ENCODE data around the gene TMEM9. TPM values are rescaled to one million over a fixed set of nuclear protein-coding genes. Genes with fewer than 3 reads are reported as not detected.

TMEM9 gene
- total RNA-seq, 6 donors from 2014 or later, result 29.3 to 73.6 (median 59.2) TPM

DNA sequence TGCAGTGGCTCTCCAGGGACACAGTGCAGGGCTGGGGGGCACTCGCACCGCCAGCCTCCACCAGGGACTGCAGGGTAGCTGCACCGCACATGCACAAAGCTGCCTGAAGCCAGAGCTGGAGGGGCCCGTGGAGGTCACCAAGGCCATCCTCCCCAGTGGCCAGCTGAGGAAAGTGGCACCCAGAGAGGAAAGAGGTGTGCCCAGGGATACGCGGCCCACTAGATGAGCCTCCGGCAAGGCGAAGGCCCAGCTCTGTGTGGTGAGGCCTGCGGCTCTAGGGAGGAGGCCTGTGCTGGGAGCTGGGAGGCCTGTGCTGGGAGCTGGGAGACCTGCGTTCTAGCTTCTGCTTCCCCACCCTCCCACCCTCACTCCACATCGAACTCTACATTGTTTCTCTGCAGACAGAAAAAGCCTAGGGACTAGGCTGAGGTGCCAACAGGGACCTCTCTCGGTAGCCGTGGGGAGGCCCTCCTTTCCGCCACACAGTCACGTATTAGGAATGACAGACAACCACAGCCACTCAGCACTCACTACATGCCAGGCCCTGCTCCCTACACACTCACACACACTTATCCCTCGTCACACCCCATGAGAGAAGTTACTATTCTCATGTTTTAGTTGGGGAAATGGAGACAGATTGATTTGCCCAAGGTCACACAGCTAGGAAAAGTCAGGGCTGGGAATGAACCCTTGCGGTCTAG, 26.4 kb downstream of the TMEM9 start:
- no peak for TF ChIP-seq POLR2AphosphoS5 (IDR thresholded peaks at IDR 0.05)
- no peak for TF ChIP-seq EP300 (IDR thresholded peaks at IDR 0.05)
- TF ChIP-seq POLR2A (IDR thresholded peaks at IDR 0.05), result no peak
- TF ChIP-seq, protein P1, sequence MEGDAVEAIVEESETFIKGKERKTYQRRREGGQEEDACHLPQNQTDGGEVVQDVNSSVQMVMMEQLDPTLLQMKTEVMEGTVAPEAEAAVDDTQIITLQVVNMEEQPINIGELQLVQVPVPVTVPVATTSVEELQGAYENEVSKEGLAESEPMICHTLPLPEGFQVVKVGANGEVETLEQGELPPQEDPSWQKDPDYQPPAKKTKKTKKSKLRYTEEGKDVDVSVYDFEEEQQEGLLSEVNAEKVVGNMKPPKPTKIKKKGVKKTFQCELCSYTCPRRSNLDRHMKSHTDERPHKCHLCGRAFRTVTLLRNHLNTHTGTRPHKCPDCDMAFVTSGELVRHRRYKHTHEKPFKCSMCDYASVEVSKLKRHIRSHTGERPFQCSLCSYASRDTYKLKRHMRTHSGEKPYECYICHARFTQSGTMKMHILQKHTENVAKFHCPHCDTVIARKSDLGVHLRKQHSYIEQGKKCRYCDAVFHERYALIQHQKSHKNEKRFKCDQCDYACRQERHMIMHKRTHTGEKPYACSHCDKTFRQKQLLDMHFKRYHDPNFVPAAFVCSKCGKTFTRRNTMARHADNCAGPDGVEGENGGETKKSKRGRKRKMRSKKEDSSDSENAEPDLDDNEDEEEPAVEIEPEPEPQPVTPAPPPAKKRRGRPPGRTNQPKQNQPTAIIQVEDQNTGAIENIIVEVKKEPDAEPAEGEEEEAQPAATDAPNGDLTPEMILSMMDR (IDR thresholded peaks at IDR 0.05), result no peak
- Histone ChIP-seq H3K4me3 (no peak overlapping the region), H3K9me3 (no peaks in the 10 kb centered on the region), H3K27ac (no peak overlapping the region), H3K36me3 (no peaks in the 10 kb centered on the region), H3K27me3 (no peaks in the 10 kb centered on the region), H3K4me1 (no peaks in the 10 kb centered on the region)
- 82 to 88% methylated on average over 10 to 15 of the region's 17 CpGs for WGBS, 2 donors
- no peak for ATAC-seq (ENCODE audit: low FRiP score in 2 of 2)
- DNase-seq, result peak in 1 of 2 donors; percentile 62

DNA sequence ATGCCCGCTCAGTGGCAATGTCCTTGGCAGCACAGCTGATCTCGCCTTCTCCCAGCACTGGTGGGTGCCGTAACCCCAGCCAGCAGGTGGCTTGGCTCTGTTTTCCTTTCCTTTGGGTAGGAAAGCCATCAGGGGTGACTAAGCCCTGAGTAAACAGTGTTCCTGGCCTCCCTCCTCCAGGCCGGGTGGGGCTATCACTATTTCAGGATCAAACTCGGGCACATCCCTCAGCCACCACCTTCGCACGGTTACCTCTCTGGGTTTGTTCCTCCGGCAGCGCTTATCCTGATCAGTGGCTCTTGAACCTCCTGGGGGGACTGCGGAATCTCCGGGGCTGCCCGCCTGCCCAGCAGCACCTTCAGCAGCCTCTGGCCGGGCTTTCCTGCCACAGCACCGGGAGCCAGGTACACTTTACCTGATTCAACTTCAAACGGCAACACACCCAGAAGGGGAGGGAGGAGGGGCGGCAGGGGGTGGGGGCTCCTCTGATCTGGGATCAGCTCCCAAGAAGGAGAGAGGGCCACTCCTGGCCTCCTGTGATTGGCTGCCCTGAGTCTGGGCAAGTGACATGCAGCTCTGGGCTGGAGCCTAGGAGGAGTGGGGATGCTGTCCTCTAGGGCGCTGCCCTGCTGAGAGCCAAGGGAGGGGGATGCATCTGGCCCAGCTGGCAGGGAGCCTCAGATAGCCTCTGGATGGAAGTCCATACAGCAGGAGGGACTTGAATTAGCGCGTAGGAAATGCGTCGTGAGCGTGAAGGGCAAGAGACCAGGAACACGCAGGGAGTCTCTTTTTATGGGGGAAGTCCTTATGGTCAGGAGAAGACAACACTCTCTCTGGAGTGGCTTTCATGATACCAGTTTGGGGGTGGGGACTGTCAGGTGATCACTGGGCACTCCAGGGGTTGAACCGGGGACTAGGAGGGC, 27.2 kb downstream of the TMEM9 start, which contains the start of gene ASCL5:
TSS of gene ASCL5 (minus strand) at position 353 of the 923 bp plus-strand sequence. CDS start 11,812 bp downstream, outside the sequence.
- H3K27ac ChIP-seq, result no peak within 1 kb of the TSS
- no peaks in the 10 kb centered on the region for H3K27me3 ChIP-seq
- no peaks in the 10 kb centered on the region for H3K4me1 ChIP-seq
- H3K36me3 ChIP-seq, result no peaks in the 10 kb centered on the region
- H3K4me3 ChIP-seq, result no peak within 1 kb of the TSS
- peak; percentile 28 to 29 for ATAC-seq (ENCODE audit: low FRiP score in 2 of 2)
- no peaks in the 10 kb centered on the region for H3K9me3 ChIP-seq
- peak; percentile 31 to 72 for DNase-seq
- no peak for TF ChIP-seq POLR2AphosphoS5 (IDR thresholded peaks at IDR 0.05)
- TF ChIP-seq, protein P1 (IDR thresholded peaks at IDR 0.05), result peak in 1 of 6 experiments; percentile 24
- WGBS, 2 donors, result 63 to 82% methylated on average over 16 to 24 of the region's 24 CpGs

DNA sequence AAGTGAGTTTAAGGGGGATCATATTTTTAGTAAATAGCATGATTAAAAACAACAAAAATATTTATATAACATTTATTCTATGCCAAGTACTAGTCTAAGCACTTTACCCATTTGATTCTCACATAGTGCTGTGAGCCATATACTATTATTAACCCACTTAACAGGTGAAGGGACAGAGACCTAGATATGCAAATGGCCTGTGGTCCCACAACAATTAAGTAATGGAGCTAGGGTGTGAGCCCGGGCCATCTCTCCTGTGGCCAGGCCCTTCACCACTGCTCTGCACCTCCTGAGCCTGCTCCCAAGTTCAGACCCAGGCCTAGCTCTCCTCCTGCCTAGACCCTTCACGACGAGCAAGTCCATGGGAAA, 27.8 kb downstream of the TMEM9 start:
- ATAC-seq (ENCODE audit: low FRiP score in 2 of 2) (no peak), DNase-seq (no peak)
- TF ChIP-seq EP300 (IDR thresholded peaks at IDR 0.05) (no peak), POLR2AphosphoS5 (IDR thresholded peaks at IDR 0.05) (no peak), POLR2A (IDR thresholded peaks at IDR 0.05) (no peak)
- TF ChIP-seq, protein P1 (IDR thresholded peaks at IDR 0.05), result no peak
- no peaks in the 10 kb centered on the region for H3K36me3 ChIP-seq
- H3K27ac ChIP-seq, result no peak overlapping the region
- no peaks in the 10 kb centered on the region for H3K4me1 ChIP-seq
- H3K9me3 ChIP-seq, result no peaks in the 10 kb centered on the region
- 50 to 74% methylated on average over 3 of the region's 3 CpGs for WGBS, 2 donors
- no peaks in the 10 kb centered on the region for H3K27me3 ChIP-seq
- no peak overlapping the region for H3K4me3 ChIP-seq

DNA sequence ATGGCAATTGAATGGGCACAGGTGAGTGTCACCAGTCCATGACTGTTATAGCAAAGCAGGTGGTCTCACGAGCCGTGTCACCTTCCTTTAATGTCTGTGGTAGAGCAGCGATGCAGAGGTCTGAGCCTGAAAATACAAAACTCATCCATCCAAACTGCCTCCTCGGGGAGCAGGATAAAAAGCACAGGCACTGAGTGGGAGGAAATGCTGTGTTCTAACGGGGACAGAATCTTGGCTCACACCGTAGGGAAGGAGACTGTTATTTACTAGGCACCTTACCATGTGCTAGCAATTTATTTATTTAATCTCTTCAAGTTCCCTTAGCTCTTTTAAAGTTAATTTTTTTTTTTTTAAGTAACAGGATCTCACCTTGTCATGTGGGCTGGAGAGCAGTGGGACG, 28.5 kb downstream of the TMEM9 start:
- no peak overlapping the region for H3K4me3 ChIP-seq
- TF ChIP-seq EP300 (IDR thresholded peaks at IDR 0.05), result no peak
- DNase-seq, result no peak
- no peaks in the 10 kb centered on the region for H3K27me3 ChIP-seq
- no peaks in the 10 kb centered on the region for H3K36me3 ChIP-seq
- H3K27ac ChIP-seq, result no peak overlapping the region
- no peaks in the 10 kb centered on the region for H3K9me3 ChIP-seq
- 53 to 66% methylated on average over 7 of the region's 7 CpGs for WGBS, 2 donors
- ATAC-seq (ENCODE audit: low FRiP score in 2 of 2), result no peak
- H3K4me1 ChIP-seq, result no peaks in the 10 kb centered on the region

DNA sequence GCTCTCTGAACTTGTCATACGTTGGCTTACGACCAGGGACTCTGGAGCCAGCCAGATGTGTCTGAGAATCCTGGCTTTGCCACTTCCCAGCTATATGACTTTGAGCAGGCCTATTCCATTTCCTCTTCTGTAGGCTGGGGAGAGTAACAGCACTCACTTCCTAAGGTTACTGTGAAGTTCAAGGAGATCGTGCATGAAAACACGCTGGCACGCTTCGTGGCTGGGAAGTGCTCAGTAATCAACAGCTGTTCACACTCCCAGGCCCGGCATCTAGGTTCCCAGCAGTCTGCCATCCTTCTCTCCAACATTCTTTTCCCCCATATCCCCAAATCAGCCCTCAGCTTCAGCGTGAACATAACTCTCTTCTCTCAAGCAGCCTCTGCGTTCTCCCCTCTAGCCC, 29.3 kb downstream of the TMEM9 start:
- no peak overlapping the region for H3K27ac ChIP-seq
- no peaks in the 10 kb centered on the region for H3K27me3 ChIP-seq
- no peaks in the 10 kb centered on the region for H3K36me3 ChIP-seq
- ATAC-seq (ENCODE audit: low FRiP score in 2 of 2) (no peak), DNase-seq (no peak)
- no peaks in the 10 kb centered on the region for H3K9me3 ChIP-seq
- no peak overlapping the region for H3K4me3 ChIP-seq
- H3K4me1 ChIP-seq, result no peaks in the 10 kb centered on the region
- TF ChIP-seq POLR2AphosphoS5 (IDR thresholded peaks at IDR 0.05), result no peak
- no peak for TF ChIP-seq EP300 (IDR thresholded peaks at IDR 0.05)
- TF ChIP-seq, protein P1 (IDR thresholded peaks at IDR 0.05), result no peak
- 78 to 84% methylated on average over 9 of the region's 9 CpGs for WGBS, 2 donors
